Fibroblast of lung (primary cell): ENCODE measurements around the gene LTBP4.

ENCODE experiments used
- EZH2 ChIP-seq: IDR thresholded peaks from 2 replicates; pipeline ENCODE4 v1.5.1; 2012; ENCODE audit warnings: low read length, control low read depth, mild to moderate bottlenecking; ENCODE audit errors: missing control alignments
- TF ChIP-seq, protein P1 (sequence below), 2 donors: IDR thresholded peaks in 1 of 2; conservative IDR thresholded peaks in 1 of 2; 1 replicate in 1 of 2; 2 replicates in 1 of 2; pipeline ENCODE4 v1.5.1; 2011 to 2012; ENCODE audit warnings: low read length in 2 of 2, control low read depth in 1 of 2, inconsistent platforms in 1 of 2, low read depth in 1 of 2, mild to moderate bottlenecking in 1 of 2

DNA sequence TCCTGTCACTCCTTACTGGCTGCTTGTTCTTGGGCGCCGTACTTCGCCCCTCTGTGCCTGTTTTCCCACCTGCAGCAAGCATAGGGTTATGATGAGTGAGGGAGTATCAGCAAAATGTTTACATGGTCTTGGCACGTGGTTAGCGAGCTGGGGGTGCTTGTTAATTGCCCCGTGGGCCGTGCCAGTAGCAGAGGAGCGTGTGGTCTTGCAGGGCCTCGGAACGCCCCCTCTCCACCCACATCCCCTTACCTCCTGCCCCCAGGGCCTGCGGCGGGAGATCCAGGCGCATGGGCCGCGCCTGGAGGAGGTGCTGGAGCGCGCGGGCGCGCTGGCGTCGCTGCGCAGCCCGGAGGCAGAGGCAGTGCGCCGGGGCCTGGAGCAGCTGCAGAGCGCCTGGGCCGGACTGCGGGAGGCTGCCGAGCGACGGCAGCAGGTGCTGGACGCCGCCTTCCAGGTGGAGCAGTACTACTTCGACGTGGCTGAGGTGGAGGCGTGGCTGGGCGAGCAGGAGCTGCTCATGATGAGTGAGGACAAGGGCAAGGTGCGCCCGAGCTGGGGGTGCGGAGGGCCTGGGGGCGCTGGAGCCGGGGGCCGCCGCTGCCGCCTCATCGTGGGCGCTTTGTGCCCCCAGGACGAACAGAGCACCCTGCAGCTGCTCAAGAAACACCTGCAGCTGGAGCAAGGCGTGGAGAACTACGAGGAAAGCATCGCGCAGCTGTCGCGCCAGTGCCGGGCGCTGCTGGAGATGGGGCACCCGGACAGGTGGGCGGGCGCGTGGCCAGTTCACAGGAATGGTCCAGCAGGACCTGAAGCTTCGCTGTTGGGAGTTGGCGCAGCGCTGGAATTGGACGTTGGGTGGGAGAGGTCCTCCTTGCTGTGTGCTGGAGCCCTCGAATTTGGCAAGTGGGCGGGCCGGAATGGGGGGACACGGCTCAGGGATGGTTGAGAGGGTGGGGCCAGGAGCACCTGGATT lies 47.0 kb upstream of the LTBP4 start:
- no peak for TF ChIP-seq EZH2
- TF ChIP-seq, protein P1, sequence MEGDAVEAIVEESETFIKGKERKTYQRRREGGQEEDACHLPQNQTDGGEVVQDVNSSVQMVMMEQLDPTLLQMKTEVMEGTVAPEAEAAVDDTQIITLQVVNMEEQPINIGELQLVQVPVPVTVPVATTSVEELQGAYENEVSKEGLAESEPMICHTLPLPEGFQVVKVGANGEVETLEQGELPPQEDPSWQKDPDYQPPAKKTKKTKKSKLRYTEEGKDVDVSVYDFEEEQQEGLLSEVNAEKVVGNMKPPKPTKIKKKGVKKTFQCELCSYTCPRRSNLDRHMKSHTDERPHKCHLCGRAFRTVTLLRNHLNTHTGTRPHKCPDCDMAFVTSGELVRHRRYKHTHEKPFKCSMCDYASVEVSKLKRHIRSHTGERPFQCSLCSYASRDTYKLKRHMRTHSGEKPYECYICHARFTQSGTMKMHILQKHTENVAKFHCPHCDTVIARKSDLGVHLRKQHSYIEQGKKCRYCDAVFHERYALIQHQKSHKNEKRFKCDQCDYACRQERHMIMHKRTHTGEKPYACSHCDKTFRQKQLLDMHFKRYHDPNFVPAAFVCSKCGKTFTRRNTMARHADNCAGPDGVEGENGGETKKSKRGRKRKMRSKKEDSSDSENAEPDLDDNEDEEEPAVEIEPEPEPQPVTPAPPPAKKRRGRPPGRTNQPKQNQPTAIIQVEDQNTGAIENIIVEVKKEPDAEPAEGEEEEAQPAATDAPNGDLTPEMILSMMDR (conservative IDR thresholded peaks at IDR 0.05 in 1 of 2, IDR thresholded peaks at IDR 0.05 in 1 of 2; ENCODE audit: low read depth in 1 of 2, low read length in 2 of 2) = no peak
